PFSK-1 (cell line): ENCODE results near the gene RGS12.

Experiments
- FOXP2 ChIP-seq: optimal IDR thresholded peaks from 2 replicates; pipeline ENCODE3; 2011; ENCODE audit warnings: borderline replicate concordance, control low read depth, inconsistent platforms; ENCODE audit not compliant: insufficient read depth; ENCODE audit errors: extremely low read length, extremely low read depth
- POLR2AphosphoS5 ChIP-seq: IDR thresholded peaks from 2 replicates; pipeline ENCODE4 v1.6.1; 2012; ENCODE audit warnings: low read depth, mild to moderate bottlenecking, control low read depth, low read length, moderate library complexity
- REST ChIP-seq, 2 experiments: IDR thresholded peaks; 2 replicates each; pipeline versions ENCODE4 v1.6.1 to v1.8.0; 2011 to 2012; ENCODE audit warnings: low read depth in 2 of 2, low read length in 2 of 2, control low read depth in 1 of 2, inconsistent platforms in 1 of 2, mild to moderate bottlenecking in 1 of 2, moderate library complexity in 1 of 2; ENCODE audit not compliant: insufficient read depth in 1 of 2
- SIN3A ChIP-seq: IDR thresholded peaks from 2 replicates; pipeline ENCODE4 v1.6.1; 2012; ENCODE audit warnings: mild to moderate bottlenecking, low read length, moderate library complexity, borderline replicate concordance; ENCODE audit not compliant: insufficient read depth
- TAF1 ChIP-seq: IDR thresholded peaks from 2 replicates; pipeline ENCODE4 v1.6.1; 2012; ENCODE audit warnings: low read length, control low read depth, borderline replicate concordance; ENCODE audit not compliant: insufficient read depth

RGS12 gene

GRCh38 chr4:3297066-3297859 is 4.4 kb downstream of the RGS12 start:
- TF ChIP-seq TAF1 (no peak), POLR2AphosphoS5 (no peak), SIN3A (no peak), FOXP2 (no peak), REST (IDR thresholded peaks at IDR 0.05; ENCODE audit: insufficient read depth in 1 of 2, low read depth in 2 of 2, low read length in 2 of 2) (no peak)

DNA sequence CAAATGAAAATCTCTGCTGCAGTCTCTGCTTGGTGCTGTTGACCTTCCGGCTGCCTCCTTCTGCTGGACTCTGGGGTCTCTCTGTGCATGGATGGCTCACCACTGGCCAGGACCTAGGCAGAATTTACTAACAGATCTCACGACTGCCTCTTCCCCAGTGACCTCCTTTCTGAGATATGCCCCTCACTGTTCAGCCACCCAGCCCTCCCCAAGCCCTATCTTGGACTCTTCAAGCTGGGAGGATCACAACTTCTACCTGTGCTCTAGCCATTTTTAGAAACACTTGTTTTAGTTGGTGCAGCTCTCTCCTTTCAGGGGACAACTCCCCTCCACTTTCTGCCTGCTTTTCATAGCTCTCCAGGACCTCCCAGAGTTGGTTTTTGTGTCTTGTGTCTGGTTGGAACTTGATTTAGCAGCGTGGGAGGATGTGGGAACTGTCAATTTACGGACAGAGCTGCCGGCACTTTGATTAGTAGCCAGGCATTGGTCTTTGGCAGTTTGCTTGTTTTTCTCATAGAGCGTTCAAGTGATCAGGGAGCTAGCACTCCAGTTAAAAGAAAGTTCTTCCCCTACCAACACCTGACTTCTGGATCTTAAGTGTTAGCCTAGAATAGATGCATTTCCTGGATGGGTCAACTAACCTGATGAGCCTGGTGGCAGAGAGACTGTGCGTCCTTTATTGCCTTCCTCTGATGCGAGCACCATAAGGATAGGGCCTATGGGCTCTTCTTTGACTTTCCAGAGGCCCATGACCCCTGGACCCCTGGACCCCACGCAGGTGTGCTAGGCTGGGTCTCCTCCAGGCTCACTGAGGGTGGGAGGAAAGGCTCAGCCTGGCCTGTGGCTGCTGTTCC is 6.5 kb downstream of the RGS12 start:
- no peak for TF ChIP-seq POLR2AphosphoS5

GRCh38 chr4:3299976-3300671 is 7.3 kb downstream of the RGS12 start:
- no peak for TF ChIP-seq FOXP2

DNA sequence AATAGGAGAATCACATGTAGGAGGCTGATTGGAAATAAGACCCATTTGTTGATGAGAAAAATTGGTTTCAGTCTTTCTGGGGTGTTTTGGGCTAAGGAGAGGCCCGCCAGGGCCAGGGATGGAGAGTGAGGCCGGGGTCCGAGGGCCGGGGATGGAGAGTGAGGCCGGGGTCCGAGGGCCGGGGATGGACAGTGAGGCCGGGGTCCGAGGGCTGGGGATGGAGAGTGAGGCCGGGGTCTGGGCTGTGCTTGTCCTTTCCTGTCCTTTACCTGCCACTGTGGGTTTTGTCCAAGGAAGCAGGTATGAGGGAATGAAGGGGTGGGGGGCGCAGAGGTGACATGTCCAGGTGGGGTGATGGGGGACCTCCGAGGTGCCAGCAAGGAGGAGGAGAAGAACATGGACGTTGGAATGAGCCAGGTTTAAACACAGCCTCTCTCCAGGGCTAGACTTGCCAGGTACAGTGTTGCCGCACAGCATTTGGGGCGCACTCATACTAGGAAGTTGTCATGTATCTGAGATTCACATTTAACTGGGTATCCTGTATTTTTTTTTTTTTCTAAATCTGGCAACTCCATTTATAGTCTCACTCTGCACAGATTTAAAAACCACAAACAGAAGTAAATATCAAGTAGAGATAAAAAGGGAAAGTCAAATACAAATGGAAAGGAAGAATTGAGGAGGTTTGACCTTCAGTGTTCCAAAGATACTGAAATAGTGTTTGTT is 8.8 kb downstream of the RGS12 start:
- TF ChIP-seq POLR2AphosphoS5, result no peak
- no peak for TF ChIP-seq TAF1
- no peak for TF ChIP-seq SIN3A
- TF ChIP-seq REST (IDR thresholded peaks at IDR 0.05; ENCODE audit: insufficient read depth in 1 of 2, low read depth in 2 of 2, low read length in 2 of 2), result no peak
- TF ChIP-seq FOXP2, result no peak

GRCh38 chr4:3302173-3302785 is 9.5 kb downstream of the RGS12 start:
- TF ChIP-seq POLR2AphosphoS5 (no peak), SIN3A (no peak), REST (IDR thresholded peaks at IDR 0.05; ENCODE audit: insufficient read depth in 1 of 2, low read depth in 2 of 2, low read length in 2 of 2) (no peak), TAF1 (no peak), FOXP2 (no peak)
